ENCODE data around the gene CTIF.

Gene CTIF

DNA sequence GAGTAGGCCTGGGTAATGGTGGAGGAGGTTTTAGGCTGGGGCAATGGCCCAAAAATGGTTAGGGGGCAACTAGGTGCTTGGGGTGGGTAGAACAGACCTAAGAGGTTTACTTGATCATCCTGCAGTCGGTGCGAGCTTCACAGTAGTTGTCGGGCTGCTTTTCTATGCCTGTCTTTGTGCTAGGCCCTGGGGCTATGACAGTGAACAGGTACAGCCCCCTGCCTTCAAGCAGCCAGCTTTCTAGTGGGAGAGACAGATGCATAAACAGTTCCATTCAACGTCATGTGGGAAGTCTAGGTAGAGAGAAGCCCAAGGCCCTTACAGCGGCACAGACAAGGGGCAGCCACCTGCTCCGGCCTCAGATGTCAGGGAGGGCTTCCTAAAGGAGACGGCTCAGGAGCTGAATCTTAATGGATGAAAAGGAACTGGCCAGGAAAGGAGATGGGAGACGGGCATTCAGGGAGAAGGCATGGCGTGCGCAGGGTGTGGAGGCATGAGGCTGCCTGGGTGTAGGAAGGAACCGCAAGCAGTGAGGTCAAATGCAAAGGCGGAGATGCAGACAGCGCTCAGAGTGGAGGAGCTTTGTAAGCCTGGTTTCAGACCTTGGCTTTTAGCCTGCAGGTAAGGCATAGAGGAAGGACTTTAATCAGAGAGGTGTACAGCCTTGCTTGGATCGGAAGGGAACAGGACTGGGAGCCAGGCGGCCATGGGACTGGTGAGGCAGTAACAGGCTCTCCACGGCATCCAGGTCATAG is 6.0 kb downstream of the CTIF start:
- CTCF ChIA-PET = interaction anchor here (0.8 to 2.0 kb wide), 2 partner anchors 60 to 119 kb away, joined by 3 to 7 read pairs; no protein-coding TSS in a partner anchor
- no peaks in the 10 kb centered on the region for H3K27me3 ChIP-seq (replicated peaks in 2 of 5; ENCODE audit: control insufficient read depth in 4 of 5, insufficient read depth in 5 of 5, low read length in 4 of 5)
- POLR2A ChIA-PET = no interaction called here
- H3K36me3 ChIP-seq (ENCODE audit: control insufficient read depth in 4 of 4, insufficient read depth in 4 of 4, low read length in 3 of 4) = no peaks in the 10 kb centered on the region
- no peak for DNase-seq
- no peak overlapping the region for H3K4me3 ChIP-seq (ENCODE audit: control insufficient read depth in 1 of 7, extremely low read depth in 1 of 7, insufficient read depth in 4 of 7, low read depth in 2 of 7, low read length in 6 of 7)
- H3K4me1 ChIP-seq (ENCODE audit: control extremely low read depth in 1 of 4, control insufficient read depth in 4 of 4, insufficient read depth in 4 of 4, low read length in 3 of 4) = peaks cover 0 to 80% (median 41%) of the 10 kb centered on the region in 4 experiments
- H3K27ac ChIP-seq (ENCODE audit: insufficient read depth in 1 of 2, low read depth in 1 of 2, low read length in 2 of 2, poor library complexity in 1 of 2, severe bottlenecking in 2 of 2) = no peak overlapping the region
- H3K9me3 ChIP-seq (ENCODE audit: control extremely low read depth in 1 of 5, control insufficient read depth in 4 of 5, insufficient read depth in 2 of 5, low read depth in 1 of 5, low read length in 4 of 5) = no peaks in the 10 kb centered on the region
- WGBS (ENCODE audit: insufficient coverage) = 98% methylated on average over 16 of the region's 16 CpGs

DNA sequence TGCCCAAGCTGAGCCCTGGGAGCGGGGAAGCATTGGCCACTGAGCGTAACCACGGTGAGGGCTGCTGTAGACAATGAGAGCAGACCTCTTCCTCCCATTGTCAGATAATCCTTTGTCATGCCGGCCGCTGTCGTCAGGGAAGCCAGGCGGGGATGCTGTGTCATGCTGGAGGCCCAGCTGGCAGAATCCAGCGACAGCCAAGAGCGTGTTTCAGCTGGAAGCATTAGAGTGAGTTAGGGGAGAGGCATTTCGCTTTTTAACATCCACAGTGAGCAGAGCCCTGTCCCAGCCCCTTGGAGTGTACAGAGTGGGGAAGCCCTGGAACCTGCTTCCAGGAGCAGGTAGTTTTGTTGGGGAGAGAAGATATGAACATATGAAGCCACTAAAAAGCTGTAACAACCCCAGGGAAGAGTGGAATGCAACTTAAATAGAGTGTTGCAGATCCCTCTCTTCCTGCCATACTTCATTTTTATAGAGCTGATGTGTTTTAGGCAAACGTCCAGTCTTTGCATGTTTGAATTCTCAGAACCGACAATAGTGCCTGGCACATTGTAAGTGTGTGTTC is 7.0 kb downstream of the CTIF start:
- CTCF ChIA-PET = interaction anchor here (0.7 to 2.0 kb wide), 4 partner anchors 15 to 118 kb away, joined by 3 to 7 read pairs (median 4); no protein-coding TSS in a partner anchor
- H3K27ac ChIP-seq (ENCODE audit: insufficient read depth in 1 of 2, low read depth in 1 of 2, low read length in 2 of 2, poor library complexity in 1 of 2, severe bottlenecking in 2 of 2) = no peak overlapping the region
- H3K4me1 ChIP-seq (ENCODE audit: control extremely low read depth in 1 of 4, control insufficient read depth in 4 of 4, insufficient read depth in 4 of 4, low read length in 3 of 4) = peaks cover 0 to 71% (median 34%) of the 10 kb centered on the region in 4 experiments
- no peak overlapping the region for H3K4me3 ChIP-seq (ENCODE audit: control insufficient read depth in 1 of 7, extremely low read depth in 1 of 7, insufficient read depth in 4 of 7, low read depth in 2 of 7, low read length in 6 of 7)
- H3K9me3 ChIP-seq (ENCODE audit: control extremely low read depth in 1 of 5, control insufficient read depth in 4 of 5, insufficient read depth in 2 of 5, low read depth in 1 of 5, low read length in 4 of 5) = no peaks in the 10 kb centered on the region
- DNase-seq = peak; percentile 85 to 95 (median 93)
- POLR2A ChIA-PET = interaction anchor here (0.6 kb wide), 1 partner anchor 630 kb away, joined by 5 read pairs; no protein-coding TSS in a partner anchor
- no peaks in the 10 kb centered on the region for H3K36me3 ChIP-seq (ENCODE audit: control insufficient read depth in 4 of 4, insufficient read depth in 4 of 4, low read length in 3 of 4)
- H3K27me3 ChIP-seq (replicated peaks in 2 of 5; ENCODE audit: control insufficient read depth in 4 of 5, insufficient read depth in 5 of 5, low read length in 4 of 5) = no peaks in the 10 kb centered on the region
- 5% methylated on average over 8 of the region's 12 CpGs for WGBS (ENCODE audit: insufficient coverage)

DNA sequence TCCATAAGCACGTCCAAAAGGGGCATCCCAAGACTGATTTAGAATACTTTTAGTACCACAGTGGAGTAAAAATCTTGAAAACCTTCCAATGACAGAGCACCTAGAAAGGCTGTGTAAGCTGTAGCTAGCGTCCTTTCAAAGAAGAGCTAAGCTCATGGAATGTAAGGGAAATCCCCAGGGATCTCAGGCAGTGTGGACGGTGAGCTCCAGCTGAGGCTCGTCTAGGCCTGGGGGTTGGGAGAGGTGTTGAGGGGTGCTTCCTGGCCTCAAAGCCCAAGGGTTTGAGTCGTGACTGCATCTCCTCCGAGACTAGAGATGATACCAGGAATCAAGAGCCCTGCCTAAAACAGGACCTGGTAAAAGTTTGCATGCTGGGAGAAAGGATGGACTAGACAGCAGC is 7.6 kb downstream of the CTIF start:
- Histone ChIP-seq H3K27ac (ENCODE audit: insufficient read depth in 1 of 2, low read depth in 1 of 2, low read length in 2 of 2, poor library complexity in 1 of 2, severe bottlenecking in 2 of 2) (no peak overlapping the region), H3K4me1 (ENCODE audit: control extremely low read depth in 1 of 4, control insufficient read depth in 4 of 4, insufficient read depth in 4 of 4, low read length in 3 of 4) (peaks cover 0 to 66% (median 29%) of the 10 kb centered on the region in 4 experiments), H3K27me3 (replicated peaks in 2 of 5; ENCODE audit: control insufficient read depth in 4 of 5, insufficient read depth in 5 of 5, low read length in 4 of 5) (no peaks in the 10 kb centered on the region), H3K9me3 (ENCODE audit: control extremely low read depth in 1 of 5, control insufficient read depth in 4 of 5, insufficient read depth in 2 of 5, low read depth in 1 of 5, low read length in 4 of 5) (no peaks in the 10 kb centered on the region), H3K36me3 (ENCODE audit: control insufficient read depth in 4 of 4, insufficient read depth in 4 of 4, low read length in 3 of 4) (peaks cover 0 to 4% (median 0%) of the 10 kb centered on the region in 4 experiments), H3K4me3 (ENCODE audit: control insufficient read depth in 1 of 7, extremely low read depth in 1 of 7, insufficient read depth in 4 of 7, low read depth in 2 of 7, low read length in 6 of 7) (no peak overlapping the region)
- WGBS (ENCODE audit: insufficient coverage) = 60% methylated on average over 1 of the region's 6 CpGs
- no peak for DNase-seq
- POLR2A ChIA-PET = no interaction called here
- CTCF ChIA-PET = interaction anchor here (0.7 to 2.0 kb wide), 3 partner anchors 15 to 70 kb away, joined by 3 to 7 read pairs (median 5); no protein-coding TSS in a partner anchor

DNA sequence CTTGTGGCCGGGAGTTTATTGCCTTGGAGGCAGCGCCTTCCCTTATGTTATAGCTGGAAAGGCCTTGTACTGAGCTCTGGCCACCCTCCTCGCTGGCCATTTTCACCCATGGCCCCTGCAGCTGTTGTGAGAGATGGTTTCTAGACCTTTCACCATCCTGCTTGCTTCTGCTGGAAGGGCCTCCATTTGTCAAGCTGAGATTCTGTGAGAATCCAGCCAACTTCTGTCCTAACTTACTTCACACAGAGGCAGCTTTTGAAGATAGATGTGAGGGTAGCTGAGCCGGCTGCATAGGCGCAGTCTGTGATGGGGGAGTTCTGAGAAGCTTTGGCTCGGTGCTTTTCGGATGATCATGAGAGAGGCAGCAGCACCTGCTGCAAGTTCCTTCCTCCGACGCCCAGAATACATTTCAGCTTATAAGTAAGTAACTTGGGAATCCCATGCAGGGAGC is 8.7 kb downstream of the CTIF start:
- Histone ChIP-seq H3K27me3 (replicated peaks in 2 of 5; ENCODE audit: control insufficient read depth in 4 of 5, insufficient read depth in 5 of 5, low read length in 4 of 5) (no peaks in the 10 kb centered on the region), H3K4me3 (ENCODE audit: control insufficient read depth in 1 of 7, extremely low read depth in 1 of 7, insufficient read depth in 4 of 7, low read depth in 2 of 7, low read length in 6 of 7) (no peak overlapping the region), H3K36me3 (ENCODE audit: control insufficient read depth in 4 of 4, insufficient read depth in 4 of 4, low read length in 3 of 4) (peaks cover 0 to 4% (median 0%) of the 10 kb centered on the region in 4 experiments), H3K27ac (ENCODE audit: insufficient read depth in 1 of 2, low read depth in 1 of 2, low read length in 2 of 2, poor library complexity in 1 of 2, severe bottlenecking in 2 of 2) (no peak overlapping the region), H3K4me1 (ENCODE audit: control extremely low read depth in 1 of 4, control insufficient read depth in 4 of 4, insufficient read depth in 4 of 4, low read length in 3 of 4) (peaks cover 0 to 54% (median 26%) of the 10 kb centered on the region in 4 experiments), H3K9me3 (ENCODE audit: control extremely low read depth in 1 of 5, control insufficient read depth in 4 of 5, insufficient read depth in 2 of 5, low read depth in 1 of 5, low read length in 4 of 5) (no peaks in the 10 kb centered on the region)
- no peak for DNase-seq
- CTCF ChIA-PET = interaction anchor here (1.5 kb wide), 1 partner anchor 115 kb away, joined by 3 read pairs; no protein-coding TSS in a partner anchor
- POLR2A ChIA-PET = no interaction called here
- WGBS (ENCODE audit: insufficient coverage) = 98% methylated on average over 8 of the region's 9 CpGs

DNA sequence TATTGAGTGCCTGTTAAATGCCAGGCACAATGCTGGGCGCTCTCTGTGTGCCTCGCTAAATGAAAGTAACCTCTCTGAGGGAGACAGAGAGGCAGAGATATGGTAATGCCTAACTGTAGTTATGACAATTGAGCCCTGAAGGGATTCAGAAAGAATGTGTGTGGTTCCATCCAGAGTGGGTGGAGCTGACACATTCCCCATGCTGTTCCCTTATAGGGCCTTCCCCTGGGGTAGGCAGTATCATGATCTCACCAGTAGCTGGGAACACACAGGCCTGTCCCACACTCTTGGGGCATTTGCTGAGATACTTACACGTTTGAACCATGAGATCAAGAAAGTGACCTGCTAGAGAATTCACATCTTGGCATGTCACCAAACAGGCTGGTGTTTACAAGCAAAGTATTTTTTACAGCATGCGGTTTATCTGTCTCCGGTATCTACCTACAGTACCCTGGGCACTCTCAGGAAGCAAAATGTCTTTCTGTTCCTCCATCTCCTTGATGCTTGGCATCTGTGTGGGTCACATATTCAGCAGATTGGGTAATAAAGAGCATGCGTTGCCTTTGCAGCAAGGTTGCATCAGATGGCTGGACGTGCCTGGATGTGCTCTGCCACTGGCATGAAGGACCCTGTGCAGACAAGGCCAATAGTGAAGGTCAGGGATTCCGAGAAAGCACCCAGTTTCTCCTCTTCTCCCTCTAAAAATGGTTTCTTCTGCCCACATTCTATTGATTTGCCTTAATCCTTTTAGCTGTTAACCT is 9.4 kb downstream of the CTIF start:
- no peak overlapping the region for H3K27ac ChIP-seq (ENCODE audit: insufficient read depth in 1 of 2, low read depth in 1 of 2, low read length in 2 of 2, poor library complexity in 1 of 2, severe bottlenecking in 2 of 2)
- CTCF ChIA-PET = interaction anchor here (1.5 kb wide), 1 partner anchor 115 kb away, joined by 3 read pairs; no protein-coding TSS in a partner anchor
- H3K9me3 ChIP-seq (ENCODE audit: control extremely low read depth in 1 of 5, control insufficient read depth in 4 of 5, insufficient read depth in 2 of 5, low read depth in 1 of 5, low read length in 4 of 5) = no peaks in the 10 kb centered on the region
- H3K4me3 ChIP-seq (ENCODE audit: control insufficient read depth in 1 of 7, extremely low read depth in 1 of 7, insufficient read depth in 4 of 7, low read depth in 2 of 7, low read length in 6 of 7) = no peak overlapping the region
- H3K27me3 ChIP-seq (replicated peaks in 2 of 5; ENCODE audit: control insufficient read depth in 4 of 5, insufficient read depth in 5 of 5, low read length in 4 of 5) = no peaks in the 10 kb centered on the region
- POLR2A ChIA-PET = no interaction called here
- 83% methylated on average over 8 of the region's 8 CpGs for WGBS (ENCODE audit: insufficient coverage)
- DNase-seq = no peak
- H3K4me1 ChIP-seq (ENCODE audit: control extremely low read depth in 1 of 4, control insufficient read depth in 4 of 4, insufficient read depth in 4 of 4, low read length in 3 of 4) = peaks cover 0 to 48% (median 22%) of the 10 kb centered on the region in 4 experiments
- H3K36me3 ChIP-seq (ENCODE audit: control insufficient read depth in 4 of 4, insufficient read depth in 4 of 4, low read length in 3 of 4) = peaks cover 0 to 4% (median 0%) of the 10 kb centered on the region in 4 experiments

DNA sequence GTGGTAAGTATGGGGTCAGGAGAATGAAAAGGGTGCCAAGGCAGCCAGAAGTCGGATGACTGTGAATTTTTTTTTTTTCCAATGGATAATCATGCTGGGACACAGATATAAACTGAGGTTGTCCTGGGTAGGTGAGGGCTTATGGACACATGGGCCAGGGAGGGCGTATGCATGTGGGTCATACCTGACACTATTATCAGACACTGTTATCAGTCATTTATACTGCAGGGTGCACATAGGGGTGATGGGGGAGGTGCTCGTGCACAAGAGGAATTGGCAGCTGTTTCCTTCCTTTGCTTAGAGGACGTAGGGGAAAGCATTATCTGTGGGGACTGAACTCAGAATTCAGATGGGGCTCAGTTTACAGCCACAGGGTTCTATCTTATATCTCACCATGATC is 10.1 kb downstream of the CTIF start:
- no peaks in the 10 kb centered on the region for H3K9me3 ChIP-seq (ENCODE audit: control extremely low read depth in 1 of 5, control insufficient read depth in 4 of 5, insufficient read depth in 2 of 5, low read depth in 1 of 5, low read length in 4 of 5)
- no peak overlapping the region for H3K27ac ChIP-seq (ENCODE audit: insufficient read depth in 1 of 2, low read depth in 1 of 2, low read length in 2 of 2, poor library complexity in 1 of 2, severe bottlenecking in 2 of 2)
- WGBS (ENCODE audit: insufficient coverage) = 53% methylated on average over 2 of the region's 4 CpGs
- H3K27me3 ChIP-seq (replicated peaks in 2 of 5; ENCODE audit: control insufficient read depth in 4 of 5, insufficient read depth in 5 of 5, low read length in 4 of 5) = no peaks in the 10 kb centered on the region
- ChIA-PET CTCF (interaction anchor here (1.5 kb wide), 1 partner anchor 114 kb away, joined by 3 read pairs; no protein-coding TSS in a partner anchor), POLR2A (no interaction called here)
- no peak overlapping the region for H3K4me3 ChIP-seq (ENCODE audit: control insufficient read depth in 1 of 7, extremely low read depth in 1 of 7, insufficient read depth in 4 of 7, low read depth in 2 of 7, low read length in 6 of 7)
- H3K36me3 ChIP-seq (ENCODE audit: control insufficient read depth in 4 of 4, insufficient read depth in 4 of 4, low read length in 3 of 4) = peaks cover 0 to 4% (median 0%) of the 10 kb centered on the region in 4 experiments
- peaks cover 0 to 41% (median 18%) of the 10 kb centered on the region in 4 experiments for H3K4me1 ChIP-seq (ENCODE audit: control extremely low read depth in 1 of 4, control insufficient read depth in 4 of 4, insufficient read depth in 4 of 4, low read length in 3 of 4)
- peak in 1 of 3 donors; percentile 37 for DNase-seq
